ENCODE data around the gene TTC33. TPM values are rescaled to one million over a fixed set of nuclear protein-coding genes. Genes with fewer than 3 reads are reported as not detected.
"Not testable (repeated sequence)": the region's sequence is repeated elsewhere in the genome, so short reads cannot be mapped to it uniquely, and the experiment has no call there.

TTC33 gene
- total RNA-seq, 2 experiments from 2014 or later: 24.4 to 27.4 TPM

- peaks cover 15% of the 10 kb centered on the region for H3K4me1 Mint-ChIP-seq (ENCODE audit: low read depth)
- no peaks in the 10 kb centered on the region for H3K27me3 Mint-ChIP-seq (ENCODE audit: low read depth)
- CTCF ChIA-PET: interaction anchor here (0.6 to 0.9 kb wide), 2 partner anchors 20 to 592 kb away, joined by 3 read pairs; no protein-coding TSS in a partner anchor
- intact Hi-C loops (cut with micrococcal nuclease): loop anchor here (1.0 kb wide), 1 partner anchor 37 kb away; no protein-coding TSS in a partner anchor
- no peak for DNase-seq
- H3K9me3 Mint-ChIP-seq: peaks cover 1% of the 10 kb centered on the region
- H3K4me3 Mint-ChIP-seq: no peak overlapping the region
- peak overlapping the region; percentile 1 for H3K27ac Mint-ChIP-seq
- no peaks in the 10 kb centered on the region for H3K36me3 Mint-ChIP-seq (ENCODE audit: low read depth)
These were observed 140.7 kb downstream of the TTC33 start for GRCh38 chr5:40614923-40615585.

- H3K4me1 Mint-ChIP-seq (ENCODE audit: low read depth): peaks cover 15% of the 10 kb centered on the region
- peaks cover 1% of the 10 kb centered on the region for H3K9me3 Mint-ChIP-seq
- no peak for DNase-seq
- intact Hi-C loops (cut with micrococcal nuclease): no loop called here
- CTCF ChIA-PET: interaction anchor here (0.6 to 0.9 kb wide), 2 partner anchors 19 to 591 kb away, joined by 3 read pairs; no protein-coding TSS in a partner anchor
- no peak overlapping the region for H3K27ac Mint-ChIP-seq
- H3K36me3 Mint-ChIP-seq (ENCODE audit: low read depth): no peaks in the 10 kb centered on the region
- H3K4me3 Mint-ChIP-seq: no peak overlapping the region
- H3K27me3 Mint-ChIP-seq (ENCODE audit: low read depth): no peaks in the 10 kb centered on the region
These were observed 141.3 kb downstream of the TTC33 start for GRCh38 chr5:40614466-40614865.

- H3K27ac Mint-ChIP-seq: no peak overlapping the region
These were observed 148.6 kb downstream of the TTC33 start for GRCh38 chr5:40607202-40607601.

GRCh38 chr5:40606077-40606765, 149.5 kb downstream of the TTC33 start:
- CTCF ChIA-PET: interaction anchor here (0.7 to 0.8 kb wide), 2 partner anchors 10 to 22 kb away, joined by 3 read pairs; no protein-coding TSS in a partner anchor
- peaks cover 29% of the 10 kb centered on the region for H3K4me1 Mint-ChIP-seq (ENCODE audit: low read depth)
- no peak overlapping the region for H3K27ac Mint-ChIP-seq
- no peak for DNase-seq
- no peaks in the 10 kb centered on the region for H3K27me3 Mint-ChIP-seq (ENCODE audit: low read depth)
- no peak overlapping the region for H3K4me3 Mint-ChIP-seq
- H3K9me3 Mint-ChIP-seq: peaks cover 1% of the 10 kb centered on the region
- no peaks in the 10 kb centered on the region for H3K36me3 Mint-ChIP-seq (ENCODE audit: low read depth)
- intact Hi-C loops (cut with micrococcal nuclease): no loop called here

More at GRCh38 chr5:40607202-40607601, 148.6 kb downstream of the TTC33 start:
- intact Hi-C loops (cut with micrococcal nuclease): no loop called here
- peaks cover 25% of the 10 kb centered on the region for H3K4me1 Mint-ChIP-seq (ENCODE audit: low read depth)
- no peak for DNase-seq
- H3K4me3 Mint-ChIP-seq: no peak overlapping the region
- CTCF ChIA-PET: interaction anchor here (0.6 kb wide), 1 partner anchor 59 kb away, joined by 3 read pairs; no protein-coding TSS in a partner anchor
- no peaks in the 10 kb centered on the region for H3K36me3 Mint-ChIP-seq (ENCODE audit: low read depth)
- peaks cover 1% of the 10 kb centered on the region for H3K9me3 Mint-ChIP-seq
- no peaks in the 10 kb centered on the region for H3K27me3 Mint-ChIP-seq (ENCODE audit: low read depth)

- intact Hi-C loops (cut with micrococcal nuclease): no loop called here
- no peak overlapping the region for H3K4me3 Mint-ChIP-seq
- H3K9me3 Mint-ChIP-seq: no peaks in the 10 kb centered on the region
- H3K36me3 Mint-ChIP-seq (ENCODE audit: low read depth): no peaks in the 10 kb centered on the region
- H3K4me1 Mint-ChIP-seq (ENCODE audit: low read depth): peaks cover 36% of the 10 kb centered on the region
- H3K27me3 Mint-ChIP-seq (ENCODE audit: low read depth): no peaks in the 10 kb centered on the region
- no peak overlapping the region for H3K27ac Mint-ChIP-seq
- CTCF ChIA-PET: no interaction called here
- no peak for DNase-seq
These were observed 150.3 kb downstream of the TTC33 start for GRCh38 chr5:40605295-40605958.

- H3K9me3 Mint-ChIP-seq: no peaks in the 10 kb centered on the region
- no peak for DNase-seq
- H3K4me3 Mint-ChIP-seq: no peak overlapping the region
- intact Hi-C loops (cut with micrococcal nuclease): no loop called here
- H3K27me3 Mint-ChIP-seq (ENCODE audit: low read depth): no peaks in the 10 kb centered on the region
- no peak overlapping the region for H3K27ac Mint-ChIP-seq
- H3K36me3 Mint-ChIP-seq (ENCODE audit: low read depth): no peaks in the 10 kb centered on the region
- CTCF ChIA-PET: no interaction called here
- H3K4me1 Mint-ChIP-seq (ENCODE audit: low read depth): peaks cover 47% of the 10 kb centered on the region
These were observed 152.4 kb downstream of the TTC33 start for GRCh38 chr5:40603378-40603777.

GRCh38 chr5:40601198-40601868, 154.4 kb downstream of the TTC33 start:
- Mint-ChIP-seq H3K36me3 (ENCODE audit: low read depth) (no peaks in the 10 kb centered on the region), H3K4me1 (ENCODE audit: low read depth) (peaks cover 39% of the 10 kb centered on the region), H3K27me3 (ENCODE audit: low read depth) (no peaks in the 10 kb centered on the region), H3K4me3 (no peak overlapping the region), H3K27ac (no peak overlapping the region), H3K9me3 (no peaks in the 10 kb centered on the region)
- intact Hi-C loops (cut with micrococcal nuclease): no loop called here
- DNase-seq: no peak
- CTCF ChIA-PET: no interaction called here

- CTCF ChIA-PET: interaction anchor here (1.2 kb wide), 1 partner anchor 76 kb away, joined by 3 read pairs; no protein-coding TSS in a partner anchor
- peaks cover 30% of the 10 kb centered on the region for H3K4me1 Mint-ChIP-seq (ENCODE audit: low read depth)
These were observed 155.4 kb downstream of the TTC33 start for GRCh38 chr5:40600383-40600782.

GRCh38 chr5:40599676-40600075, 156.1 kb downstream of the TTC33 start:
- DNase-seq: no peak
- no peaks in the 10 kb centered on the region for H3K36me3 Mint-ChIP-seq (ENCODE audit: low read depth)
- H3K4me1 Mint-ChIP-seq (ENCODE audit: low read depth): peaks cover 26% of the 10 kb centered on the region
- intact Hi-C loops (cut with micrococcal nuclease): no loop called here
- H3K27me3 Mint-ChIP-seq (ENCODE audit: low read depth): no peaks in the 10 kb centered on the region
- H3K27ac Mint-ChIP-seq: no peak overlapping the region
- no peaks in the 10 kb centered on the region for H3K9me3 Mint-ChIP-seq
- H3K4me3 Mint-ChIP-seq: no peak overlapping the region
- CTCF ChIA-PET: interaction anchor here (1.0 to 1.2 kb wide), 2 partner anchors 42 to 76 kb away, joined by 3 to 4 read pairs; no protein-coding TSS in a partner anchor

More at GRCh38 chr5:40600383-40600782, 155.4 kb downstream of the TTC33 start:
- DNase-seq: no peak
- Mint-ChIP-seq H3K27me3 (ENCODE audit: low read depth) (no peaks in the 10 kb centered on the region), H3K4me3 (no peak overlapping the region), H3K9me3 (no peaks in the 10 kb centered on the region), H3K36me3 (ENCODE audit: low read depth) (no peaks in the 10 kb centered on the region), H3K27ac (no peak overlapping the region)
- intact Hi-C loops (cut with micrococcal nuclease): no loop called here

- Mint-ChIP-seq H3K27ac (no peak overlapping the region), H3K9me3 (peaks cover 3% of the 10 kb centered on the region), H3K27me3 (ENCODE audit: low read depth) (no peaks in the 10 kb centered on the region), H3K36me3 (ENCODE audit: low read depth) (no peaks in the 10 kb centered on the region), H3K4me3 (no peak overlapping the region), H3K4me1 (ENCODE audit: low read depth) (peaks cover 17% of the 10 kb centered on the region)
- CTCF ChIA-PET: no interaction called here
- intact Hi-C loops (cut with micrococcal nuclease): no loop called here
- DNase-seq: no peak
These were observed 160.9 kb downstream of the TTC33 start for GRCh38 chr5:40594811-40595210.

GRCh38 chr5:40591727-40592396, 163.9 kb downstream of the TTC33 start:
- not testable (repeated sequence) for H3K27ac Mint-ChIP-seq, H3K4me3 Mint-ChIP-seq

More at GRCh38 chr5:40591727-40592396, 163.9 kb downstream of the TTC33 start:
- CTCF ChIA-PET; H3K27me3 Mint-ChIP-seq (ENCODE audit: low read depth); H3K4me1 Mint-ChIP-seq (ENCODE audit: low read depth); DNase-seq; H3K9me3 Mint-ChIP-seq; H3K36me3 Mint-ChIP-seq (ENCODE audit: low read depth); intact Hi-C loops (cut with micrococcal nuclease): not testable (repeated sequence)

Data from activated naive CD4-positive, alpha-beta T cell treated with anti-CD3 and anti-CD28 coated beads for 36 hours (primary cell).